ENCODE data around the gene TRIM15.
"Not testable (repeated sequence)": the region's sequence is repeated elsewhere in the genome, so short reads cannot be mapped to it uniquely, and the experiment has no call there.

TRIM15 gene

DNA sequence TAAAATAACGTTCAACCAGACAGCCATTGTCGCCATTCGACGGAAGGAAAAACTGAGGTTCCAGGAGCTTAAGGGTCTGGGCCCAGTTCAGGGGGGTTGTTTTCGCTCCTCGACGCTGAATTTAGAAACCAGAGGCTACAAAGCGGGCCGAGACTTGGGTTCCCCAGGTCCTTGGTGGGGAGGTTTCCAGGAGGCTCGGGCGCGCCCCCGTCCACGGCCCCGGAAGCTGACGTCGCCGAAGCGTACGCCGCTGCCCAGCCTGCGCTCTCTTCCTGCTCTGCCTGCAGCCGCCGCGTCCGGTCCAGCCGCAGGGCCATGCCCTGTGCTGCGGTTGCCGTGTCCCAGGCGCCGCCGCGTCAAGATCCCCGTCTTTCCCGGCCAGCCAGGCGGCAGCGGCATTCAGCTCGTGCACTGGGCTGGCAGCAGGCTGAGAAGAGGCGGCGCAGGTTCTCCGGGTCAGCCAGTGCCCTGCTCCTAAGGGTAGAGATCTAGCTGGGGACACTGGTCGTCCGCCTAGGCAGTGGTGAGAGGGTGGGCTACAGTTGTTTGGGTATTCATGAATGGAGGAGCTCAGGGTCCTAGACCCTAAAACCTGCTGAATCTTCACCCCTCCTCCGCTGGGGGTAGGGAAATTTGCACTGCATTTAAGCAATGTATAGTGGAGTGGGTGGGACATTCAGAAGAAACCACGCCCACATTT is 50.8 kb downstream of the TRIM15 start:
- WGBS (ENCODE audit: insufficient coverage): under 1% methylated on average over 24 of the region's 45 CpGs
- Histone ChIP-seq H3K36me3 (ENCODE audit: control insufficient read depth in 4 of 4, insufficient read depth in 4 of 4, low read length in 3 of 4) (no peaks in the 10 kb centered on the region), H3K27me3 (replicated peaks in 2 of 5; ENCODE audit: control insufficient read depth in 4 of 5, insufficient read depth in 5 of 5, low read length in 4 of 5) (no peaks in the 10 kb centered on the region), H3K9me3 (ENCODE audit: control extremely low read depth in 1 of 5, control insufficient read depth in 4 of 5, insufficient read depth in 2 of 5, low read depth in 1 of 5, low read length in 4 of 5) (no peaks in the 10 kb centered on the region), H3K4me1 (ENCODE audit: control extremely low read depth in 1 of 4, control insufficient read depth in 4 of 4, insufficient read depth in 4 of 4, low read length in 3 of 4) (peaks cover 9 to 25% (median 19%) of the 10 kb centered on the region in 4 experiments), H3K4me3 (ENCODE audit: control insufficient read depth in 1 of 7, extremely low read depth in 1 of 7, insufficient read depth in 4 of 7, low read depth in 2 of 7, low read length in 6 of 7) (peak overlapping the region; percentile 47 to 94 (median 90)), H3K27ac (ENCODE audit: insufficient read depth in 1 of 2, low read depth in 1 of 2, low read length in 2 of 2, poor library complexity in 1 of 2, severe bottlenecking in 2 of 2) (peak overlapping the region; percentile 46 to 80)
- ChIA-PET POLR2A (no interaction called here), CTCF (interaction anchor here (0.8 to 1.3 kb wide), 2 partner anchors 10 to 126 kb away, joined by 3 read pairs; no protein-coding TSS in a partner anchor)
- DNase-seq: peak; percentile 47 to 74 (median 70)

DNA sequence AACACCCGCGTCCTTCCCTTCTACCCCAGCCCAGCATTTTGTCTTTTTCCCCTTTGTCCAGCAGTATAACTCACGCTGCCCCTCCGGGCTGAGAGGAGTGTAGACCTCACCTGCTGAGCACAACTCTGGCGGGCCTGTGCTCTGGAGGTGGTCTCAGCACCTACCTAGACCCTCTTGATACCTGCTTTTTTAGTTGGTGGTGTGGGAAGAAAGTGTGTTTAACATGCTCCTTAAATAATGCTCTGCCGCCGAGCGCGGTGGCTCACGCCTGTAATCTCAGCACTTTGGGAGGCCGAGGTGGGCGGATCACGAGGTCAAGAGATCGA is 51.3 kb downstream of the TRIM15 start:
- no peak overlapping the region for H3K27ac ChIP-seq (ENCODE audit: insufficient read depth in 1 of 2, low read depth in 1 of 2, low read length in 2 of 2, poor library complexity in 1 of 2, severe bottlenecking in 2 of 2)
- H3K4me1 ChIP-seq (ENCODE audit: control extremely low read depth in 1 of 4, control insufficient read depth in 4 of 4, insufficient read depth in 4 of 4, low read length in 3 of 4): peaks cover 9 to 28% (median 20%) of the 10 kb centered on the region in 4 experiments
- H3K9me3 ChIP-seq (ENCODE audit: control extremely low read depth in 1 of 5, control insufficient read depth in 4 of 5, insufficient read depth in 2 of 5, low read depth in 1 of 5, low read length in 4 of 5): no peaks in the 10 kb centered on the region
- WGBS (ENCODE audit: insufficient coverage): 65% methylated on average over 3 of the region's 14 CpGs
- POLR2A ChIA-PET: no interaction called here
- H3K36me3 ChIP-seq (ENCODE audit: control insufficient read depth in 4 of 4, insufficient read depth in 4 of 4, low read length in 3 of 4): no peaks in the 10 kb centered on the region
- DNase-seq: no peak
- CTCF ChIA-PET: interaction anchor here (0.8 kb wide), 1 partner anchor 11 kb away, joined by 3 read pairs; no protein-coding TSS in a partner anchor
- no peaks in the 10 kb centered on the region for H3K27me3 ChIP-seq (replicated peaks in 2 of 5; ENCODE audit: control insufficient read depth in 4 of 5, insufficient read depth in 5 of 5, low read length in 4 of 5)
- H3K4me3 ChIP-seq (ENCODE audit: control insufficient read depth in 1 of 7, extremely low read depth in 1 of 7, insufficient read depth in 4 of 7, low read depth in 2 of 7, low read length in 6 of 7): peak overlapping the region; percentile 47 to 94 (median 90)

DNA sequence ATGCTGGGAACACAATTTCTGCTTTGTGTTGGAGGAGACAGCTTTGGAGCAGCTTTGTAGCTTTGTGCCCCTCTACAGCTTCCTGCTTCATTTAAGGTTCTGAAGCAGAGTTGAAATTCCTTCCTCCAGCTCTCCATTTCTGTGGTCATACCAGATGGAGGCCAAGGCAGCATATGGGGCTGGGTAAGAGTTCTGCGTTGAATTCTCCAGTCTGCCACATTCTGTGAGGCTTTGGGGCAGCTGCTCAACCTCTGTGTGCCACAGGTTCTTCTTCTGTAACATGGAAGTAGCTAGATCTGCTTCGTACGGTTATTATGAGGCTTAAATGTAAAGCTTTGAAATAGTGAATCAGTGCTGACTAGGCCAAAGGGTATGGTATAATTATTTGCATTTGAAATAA is 52.8 kb downstream of the TRIM15 start:
- POLR2A ChIA-PET: no interaction called here
- Histone ChIP-seq H3K4me1 (ENCODE audit: control extremely low read depth in 1 of 4, control insufficient read depth in 4 of 4, insufficient read depth in 4 of 4, low read length in 3 of 4) (peaks cover 9 to 28% (median 20%) of the 10 kb centered on the region in 4 experiments), H3K27ac (ENCODE audit: insufficient read depth in 1 of 2, low read depth in 1 of 2, low read length in 2 of 2, poor library complexity in 1 of 2, severe bottlenecking in 2 of 2) (no peak overlapping the region), H3K27me3 (replicated peaks in 2 of 5; ENCODE audit: control insufficient read depth in 4 of 5, insufficient read depth in 5 of 5, low read length in 4 of 5) (no peaks in the 10 kb centered on the region), H3K36me3 (ENCODE audit: control insufficient read depth in 4 of 4, insufficient read depth in 4 of 4, low read length in 3 of 4) (no peaks in the 10 kb centered on the region), H3K9me3 (ENCODE audit: control extremely low read depth in 1 of 5, control insufficient read depth in 4 of 5, insufficient read depth in 2 of 5, low read depth in 1 of 5, low read length in 4 of 5) (no peaks in the 10 kb centered on the region), H3K4me3 (ENCODE audit: control insufficient read depth in 1 of 7, extremely low read depth in 1 of 7, insufficient read depth in 4 of 7, low read depth in 2 of 7, low read length in 6 of 7) (no peak overlapping the region)
- 78% methylated on average over 3 of the region's 3 CpGs for WGBS (ENCODE audit: insufficient coverage)
- CTCF ChIA-PET: interaction anchor here (0.9 to 2.0 kb wide), 4 partner anchors 11 to 142 kb away, joined by 3 to 6 read pairs (median 3); no protein-coding TSS in a partner anchor
- no peak for DNase-seq

DNA sequence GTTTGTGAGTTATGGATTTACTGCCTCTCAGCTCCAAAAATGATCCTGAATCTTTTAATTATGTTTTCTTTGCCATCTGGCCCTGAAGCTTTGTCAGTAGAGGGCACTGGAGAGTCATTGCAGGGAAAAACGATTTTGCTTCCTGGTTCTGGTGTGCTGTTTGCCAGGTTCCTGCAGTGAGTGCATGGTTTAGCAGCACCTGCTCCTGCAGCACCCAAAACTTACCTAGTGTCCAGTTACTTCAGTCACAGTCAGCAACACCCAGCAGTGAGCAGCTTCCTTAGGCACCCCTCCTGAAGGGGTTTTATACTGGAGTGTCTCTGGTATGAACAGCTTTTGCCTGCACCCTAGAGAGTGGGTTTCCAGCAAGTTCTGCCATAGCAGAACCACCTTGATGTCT is 55.9 kb downstream of the TRIM15 start:
- WGBS (ENCODE audit: insufficient coverage): no CpG with 5 or more reads among the region's 1 CpG
- peak; percentile 61 to 73 (median 64) for DNase-seq
- peaks cover 2 to 15% (median 7%) of the 10 kb centered on the region in 5 experiments for H3K9me3 ChIP-seq (ENCODE audit: control extremely low read depth in 1 of 5, control insufficient read depth in 4 of 5, insufficient read depth in 2 of 5, low read depth in 1 of 5, low read length in 4 of 5)
- H3K36me3 ChIP-seq (ENCODE audit: control insufficient read depth in 4 of 4, insufficient read depth in 4 of 4, low read length in 3 of 4): no peaks in the 10 kb centered on the region
- ChIA-PET CTCF (interaction anchor here (0.8 to 3.7 kb wide), 10 partner anchors 9 to 134 kb away, joined by 3 to 16 read pairs (median 6); no protein-coding TSS in a partner anchor), POLR2A (no interaction called here)
- H3K27ac ChIP-seq (ENCODE audit: insufficient read depth in 1 of 2, low read depth in 1 of 2, low read length in 2 of 2, poor library complexity in 1 of 2, severe bottlenecking in 2 of 2): no peak overlapping the region
- peaks cover 0 to 7% (median 6%) of the 10 kb centered on the region in 4 experiments for H3K4me1 ChIP-seq (ENCODE audit: control extremely low read depth in 1 of 4, control insufficient read depth in 4 of 4, insufficient read depth in 4 of 4, low read length in 3 of 4)
- no peak overlapping the region for H3K4me3 ChIP-seq (ENCODE audit: control insufficient read depth in 1 of 7, extremely low read depth in 1 of 7, insufficient read depth in 4 of 7, low read depth in 2 of 7, low read length in 6 of 7)
- H3K27me3 ChIP-seq (replicated peaks in 2 of 5; ENCODE audit: control insufficient read depth in 4 of 5, insufficient read depth in 5 of 5, low read length in 4 of 5): peaks cover 0 to 3% (median 0%) of the 10 kb centered on the region in 5 experiments

DNA sequence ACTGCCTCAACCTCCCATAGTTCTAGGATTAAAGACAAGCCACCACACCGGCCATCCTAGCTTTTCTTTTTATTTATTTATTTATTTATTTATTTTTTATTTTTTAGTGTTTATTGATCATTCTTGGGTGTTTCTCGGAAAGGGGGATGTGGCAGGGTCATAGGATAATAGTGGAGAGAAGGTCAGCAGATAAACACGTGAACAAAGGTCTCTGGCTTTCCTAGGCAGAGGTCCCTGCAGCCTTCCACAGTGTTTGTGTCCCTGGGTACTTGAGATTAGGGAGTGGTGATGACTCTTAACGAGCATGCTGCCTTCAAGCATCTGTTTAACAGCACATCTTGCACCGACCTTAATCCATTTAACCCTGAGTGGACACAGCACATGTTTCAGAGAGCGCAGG is 58.0 kb downstream of the TRIM15 start:
- WGBS (ENCODE audit: insufficient coverage): 100% methylated on average over 2 of the region's 6 CpGs
- POLR2A ChIA-PET; H3K36me3 ChIP-seq (ENCODE audit: control insufficient read depth in 4 of 4, insufficient read depth in 4 of 4, low read length in 3 of 4); H3K4me3 ChIP-seq (ENCODE audit: control insufficient read depth in 1 of 7, extremely low read depth in 1 of 7, insufficient read depth in 4 of 7, low read depth in 2 of 7, low read length in 6 of 7); DNase-seq; H3K27me3 ChIP-seq (replicated peaks in 2 of 5; ENCODE audit: control insufficient read depth in 4 of 5, insufficient read depth in 5 of 5, low read length in 4 of 5); H3K4me1 ChIP-seq (ENCODE audit: control extremely low read depth in 1 of 4, control insufficient read depth in 4 of 4, insufficient read depth in 4 of 4, low read length in 3 of 4); H3K27ac ChIP-seq (ENCODE audit: insufficient read depth in 1 of 2, low read depth in 1 of 2, low read length in 2 of 2, poor library complexity in 1 of 2, severe bottlenecking in 2 of 2): not testable (repeated sequence)
- peaks cover 3 to 17% (median 12%) of the 10 kb centered on the region in 5 experiments for H3K9me3 ChIP-seq (ENCODE audit: control extremely low read depth in 1 of 5, control insufficient read depth in 4 of 5, insufficient read depth in 2 of 5, low read depth in 1 of 5, low read length in 4 of 5)
- CTCF ChIA-PET: interaction anchor here (1.2 to 3.7 kb wide), 4 partner anchors 12 to 118 kb away, joined by 3 to 16 read pairs (median 9); no protein-coding TSS in a partner anchor

DNA sequence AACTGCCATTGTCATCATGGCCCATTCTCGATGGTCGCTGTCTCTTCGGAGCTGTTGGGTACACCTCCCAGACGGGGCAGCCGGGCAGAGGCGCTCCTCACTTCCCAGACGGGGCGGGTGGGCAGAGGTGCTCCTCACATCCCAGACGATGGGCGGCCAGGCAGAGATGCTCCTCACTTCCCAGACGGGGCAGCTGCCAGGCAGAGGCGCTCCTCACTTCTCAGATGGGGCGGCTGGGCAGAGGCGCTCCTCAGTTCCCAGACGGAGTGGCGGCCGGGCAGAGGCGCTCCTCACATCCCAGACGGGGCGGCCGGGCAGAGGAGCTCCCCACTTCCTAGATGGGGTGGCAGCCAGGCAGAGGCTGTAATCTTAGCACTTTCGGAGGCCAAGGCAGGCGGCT is 58.6 kb downstream of the TRIM15 start:
- H3K36me3 ChIP-seq (ENCODE audit: control insufficient read depth in 4 of 4, insufficient read depth in 4 of 4, low read length in 3 of 4); H3K27me3 ChIP-seq (replicated peaks in 2 of 5; ENCODE audit: control insufficient read depth in 4 of 5, insufficient read depth in 5 of 5, low read length in 4 of 5); H3K27ac ChIP-seq (ENCODE audit: insufficient read depth in 1 of 2, low read depth in 1 of 2, low read length in 2 of 2, poor library complexity in 1 of 2, severe bottlenecking in 2 of 2); POLR2A ChIA-PET; DNase-seq; H3K4me3 ChIP-seq (ENCODE audit: control insufficient read depth in 1 of 7, extremely low read depth in 1 of 7, insufficient read depth in 4 of 7, low read depth in 2 of 7, low read length in 6 of 7); H3K4me1 ChIP-seq (ENCODE audit: control extremely low read depth in 1 of 4, control insufficient read depth in 4 of 4, insufficient read depth in 4 of 4, low read length in 3 of 4): not testable (repeated sequence)
- WGBS (ENCODE audit: insufficient coverage): 98% methylated on average over 12 of the region's 23 CpGs
- CTCF ChIA-PET: interaction anchor here (3.7 kb wide), 1 partner anchor 118 kb away, joined by 10 read pairs; no protein-coding TSS in a partner anchor
- peaks cover 3 to 17% (median 12%) of the 10 kb centered on the region in 5 experiments for H3K9me3 ChIP-seq (ENCODE audit: control extremely low read depth in 1 of 5, control insufficient read depth in 4 of 5, insufficient read depth in 2 of 5, low read depth in 1 of 5, low read length in 4 of 5)
